Epithelial cell of proximal tubule (primary cell): ENCODE data around the gene EFNA5. TPM values are rescaled to one million over a fixed set of nuclear protein-coding genes. Genes with fewer than 3 reads are reported as not detected.

Experiments
- DNase-seq: peaks from one replicate; pipeline ENCODE4 v3.0.0-alpha.2; 2011; ENCODE audit warnings: low read depth
- H3K4me3 ChIP-seq: 2 replicates; pipeline ENCODE4 v1.5.1; 2011; ENCODE audit warnings: low read depth, mild to moderate bottlenecking, low read length
- CTCF ChIP-seq: conservative IDR thresholded peaks from 2 replicates; pipeline ENCODE4 v1.5.1; 2012; ENCODE audit warnings: low read depth, mild to moderate bottlenecking, low read length
- total RNA-seq: library from RNA; depleted of rRNA; stranded (reverse); fragments of >200 nt; gene quantifications from 2 replicates; pipeline ENCODE4 v1.2.3, GENCODE V29; 2015

Gene EFNA5
- total RNA-seq, 1 donor from 2014 or later = 28.1 TPM

GRCh38 chr5:107605596-107606125 is 65.1 kb downstream of the EFNA5 start:
- no peak for DNase-seq
- no peak for TF ChIP-seq CTCF
- H3K4me3 ChIP-seq = no peak overlapping the region

- TF ChIP-seq CTCF = no peak
- H3K4me3 ChIP-seq = no peak overlapping the region
- no peak for DNase-seq
Measured at GRCh38 chr5:107604990-107605389, 65.7 kb downstream of the EFNA5 start.

GRCh38 chr5:107604146-107604910 is 66.4 kb downstream of the EFNA5 start:
- TF ChIP-seq CTCF = no peak
- H3K4me3 ChIP-seq = no peak overlapping the region
- no peak for DNase-seq

GRCh38 chr5:107603349-107603748 is 67.4 kb downstream of the EFNA5 start:
- H3K4me3 ChIP-seq = no peak overlapping the region
- no peak for TF ChIP-seq CTCF
- DNase-seq = no peak

GRCh38 chr5:107602896-107603295 is 67.8 kb downstream of the EFNA5 start:
- TF ChIP-seq CTCF = no peak
- no peak for DNase-seq
- no peak overlapping the region for H3K4me3 ChIP-seq

GRCh38 chr5:107601076-107601475 is 69.7 kb downstream of the EFNA5 start:
- no peak overlapping the region for H3K4me3 ChIP-seq
- no peak for DNase-seq
- no peak for TF ChIP-seq CTCF

GRCh38 chr5:107598958-107599357 is 71.8 kb downstream of the EFNA5 start:
- DNase-seq = no peak

More at GRCh38 chr5:107598958-107599357, 71.8 kb downstream of the EFNA5 start:
- TF ChIP-seq CTCF = no peak
- H3K4me3 ChIP-seq = no peak overlapping the region
